Posterior cingulate gyrus (tissue), 11 donors: ENCODE measurements around the gene ANO4.
"Not testable (repeated sequence)": the region's sequence is repeated elsewhere in the genome, so short reads cannot be mapped to it uniquely, and the experiment has no call there.

Source experiments
- DNase-seq, 10 donors: peaks; one replicate each; pipeline versions ENCODE4 v3.0.0 to v3.0.0-alpha.2; 2020 to 2021; ENCODE audit warnings: mixed read lengths in 3 of 10
- intact Hi-C: fragments of 100-400 bp; cut with DNase I; formaldehyde crosslinking; loops from one replicate; pipeline ENCODE4 v1.15.1; 2023

Gene ANO4

GRCh38 chr12:100984796-100985195 is 190.2 kb downstream of the ANO4 start:
- intact Hi-C loops: no loop called here
- DNase-seq: no peak

GRCh38 chr12:100986595-100987547 is 192.3 kb downstream of the ANO4 start:
- DNase-seq: no peak
- intact Hi-C loops: no loop called here

GRCh38 chr12:100987552-100988521 is 193.3 kb downstream of the ANO4 start:
- intact Hi-C loops: no loop called here
- DNase-seq: peak in 2 of 10 donors; percentile 42 to 80

- DNase-seq: not testable (repeated sequence)
Observed at GRCh38 chr12:100989509-100989908, 194.9 kb downstream of the ANO4 start.

GRCh38 chr12:100991102-100991501 is 196.5 kb downstream of the ANO4 start:
- DNase-seq: no peak
- intact Hi-C loops: no loop called here

More at GRCh38 chr12:100989509-100989908, 194.9 kb downstream of the ANO4 start:
- intact Hi-C loops: not testable (repeated sequence)

- intact Hi-C loops: no loop called here
- no peak for DNase-seq
Observed at GRCh38 chr12:100992194-100992593, 197.6 kb downstream of the ANO4 start.

- intact Hi-C loops: no loop called here
- DNase-seq: no peak
Observed at GRCh38 chr12:100993916-100994450, 199.4 kb downstream of the ANO4 start.

GRCh38 chr12:100995201-100995600 is 200.6 kb downstream of the ANO4 start:
- DNase-seq: no peak
- intact Hi-C loops: no loop called here

GRCh38 chr12:100995771-100996170 is 201.2 kb downstream of the ANO4 start:
- DNase-seq: no peak
- intact Hi-C loops: no loop called here

GRCh38 chr12:101001669-101002068 is 207.1 kb downstream of the ANO4 start:
- intact Hi-C loops: no loop called here
- no peak for DNase-seq

- DNase-seq: no peak
- intact Hi-C loops: no loop called here
Observed at GRCh38 chr12:101002696-101003419, 208.3 kb downstream of the ANO4 start.

- DNase-seq: no peak
- intact Hi-C loops: no loop called here
Observed at GRCh38 chr12:101004898-101005297, 210.3 kb downstream of the ANO4 start.

- no peak for DNase-seq
- intact Hi-C loops: no loop called here
Observed at GRCh38 chr12:101009274-101009673, 214.7 kb downstream of the ANO4 start.

GRCh38 chr12:101010896-101011295 is 216.3 kb downstream of the ANO4 start:
- peak in 1 of 10 donors; percentile 70 for DNase-seq
- intact Hi-C loops: no loop called here

- intact Hi-C loops: no loop called here
- DNase-seq: no peak
Observed at GRCh38 chr12:101013993-101014392, 219.4 kb downstream of the ANO4 start.

GRCh38 chr12:101015044-101015443 is 220.5 kb downstream of the ANO4 start:
- intact Hi-C loops: no loop called here
- DNase-seq: no peak

- intact Hi-C loops: no loop called here
- DNase-seq: no peak
Observed at GRCh38 chr12:101018540-101018939, 224.0 kb downstream of the ANO4 start.

GRCh38 chr12:101019201-101019600 is 224.6 kb downstream of the ANO4 start:
- intact Hi-C loops: no loop called here
- DNase-seq: no peak

- no peak for DNase-seq
- intact Hi-C loops: no loop called here
Observed at GRCh38 chr12:101019667-101020066, 225.1 kb downstream of the ANO4 start.

GRCh38 chr12:101021442-101021841 is 226.9 kb downstream of the ANO4 start:
- intact Hi-C loops: no loop called here
- DNase-seq: no peak
